ENCODE results near the gene OSTF1. TPM values are rescaled to one million over a fixed set of nuclear protein-coding genes. Genes with fewer than 3 reads are reported as not detected.

Gene OSTF1
- 36.6 and 40.6 TPM in 2 replicates for total RNA-seq (2014; rRNA removed; shearing (Covaris generic))

DNA sequence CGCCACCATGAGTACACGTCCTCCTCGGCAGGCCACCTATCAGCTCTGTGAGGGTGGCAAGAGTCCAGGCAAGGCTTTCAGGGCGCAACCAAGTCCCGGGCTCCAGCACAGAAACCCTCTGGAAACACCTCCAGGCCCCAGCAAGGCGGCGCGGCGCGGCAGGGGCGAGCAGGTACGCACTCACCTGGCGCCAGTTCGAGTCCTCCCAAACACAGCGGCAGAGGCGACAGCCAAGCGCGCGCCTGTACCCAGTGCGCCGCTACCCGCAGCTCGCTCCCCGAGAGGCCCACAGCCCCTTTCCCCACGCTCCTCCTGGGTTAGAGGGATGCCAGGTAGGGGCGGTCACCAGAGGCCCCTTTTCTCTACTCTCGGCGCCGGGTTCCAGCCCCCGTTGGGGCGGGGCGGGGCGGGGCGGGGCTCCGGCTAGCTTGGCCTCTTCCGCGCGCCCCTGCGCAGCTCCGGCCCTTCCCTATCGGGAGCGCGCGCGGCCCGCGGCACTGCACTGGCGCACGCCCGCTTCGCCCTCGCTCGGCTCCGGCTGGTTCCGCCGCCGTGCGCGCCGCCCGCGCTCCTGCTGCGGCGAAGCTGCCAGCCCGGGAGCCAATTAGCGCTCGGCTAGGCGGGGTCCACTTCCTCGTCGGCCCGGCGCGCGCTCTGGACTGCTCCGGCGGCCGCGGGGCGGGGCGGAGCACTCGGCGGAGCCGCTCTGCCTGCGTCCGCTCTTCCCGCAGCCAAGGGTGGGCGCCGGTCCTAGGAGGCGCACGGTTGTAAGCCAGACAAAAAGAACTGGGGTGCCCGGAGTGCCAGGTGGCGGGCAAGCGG lies at the start of gene OSTF1, which contains the start of gene NMRK1:
TSS of gene OSTF1 (plus strand) at position 691 of the 822 bp plus-strand sequence. CDS start 179 bp downstream, outside the sequence.
TSS of gene NMRK1 (minus strand) at position 332 of the 822 bp plus-strand sequence. CDS start 5,040 bp downstream, outside the sequence.
- peak; percentile 99 for DNase-seq (ENCODE audit: low read depth)

- peak; percentile 17 for DNase-seq (ENCODE audit: low read depth)
Observed at GRCh38 chr9:75039009-75039408, 49.3 kb upstream of the OSTF1 start.

DNA sequence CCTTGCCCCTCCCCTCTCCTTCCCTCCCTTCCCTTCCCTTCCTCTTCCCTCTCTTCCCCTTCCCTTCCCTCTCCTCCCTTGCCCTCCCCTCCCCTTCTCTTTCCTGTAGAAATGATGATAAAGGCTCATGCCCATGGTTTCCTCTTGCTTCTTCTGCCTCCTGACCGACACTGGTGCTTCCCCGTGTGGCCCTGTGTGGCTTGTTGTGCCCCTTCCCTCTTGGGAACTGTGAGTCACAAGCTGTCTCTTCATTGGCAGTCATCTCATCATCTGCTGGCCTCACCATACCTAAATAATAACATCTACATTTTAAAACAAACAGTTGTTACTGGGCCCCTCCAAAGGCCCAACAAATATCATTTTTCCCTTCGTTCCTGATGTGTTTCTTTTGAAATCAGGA lies 48.5 kb upstream of the OSTF1 start:
- no peak for DNase-seq (ENCODE audit: low read depth)

- DNase-seq (ENCODE audit: low read depth), result no peak
Observed at GRCh38 chr9:75041041-75041440, 47.3 kb upstream of the OSTF1 start.

DNA sequence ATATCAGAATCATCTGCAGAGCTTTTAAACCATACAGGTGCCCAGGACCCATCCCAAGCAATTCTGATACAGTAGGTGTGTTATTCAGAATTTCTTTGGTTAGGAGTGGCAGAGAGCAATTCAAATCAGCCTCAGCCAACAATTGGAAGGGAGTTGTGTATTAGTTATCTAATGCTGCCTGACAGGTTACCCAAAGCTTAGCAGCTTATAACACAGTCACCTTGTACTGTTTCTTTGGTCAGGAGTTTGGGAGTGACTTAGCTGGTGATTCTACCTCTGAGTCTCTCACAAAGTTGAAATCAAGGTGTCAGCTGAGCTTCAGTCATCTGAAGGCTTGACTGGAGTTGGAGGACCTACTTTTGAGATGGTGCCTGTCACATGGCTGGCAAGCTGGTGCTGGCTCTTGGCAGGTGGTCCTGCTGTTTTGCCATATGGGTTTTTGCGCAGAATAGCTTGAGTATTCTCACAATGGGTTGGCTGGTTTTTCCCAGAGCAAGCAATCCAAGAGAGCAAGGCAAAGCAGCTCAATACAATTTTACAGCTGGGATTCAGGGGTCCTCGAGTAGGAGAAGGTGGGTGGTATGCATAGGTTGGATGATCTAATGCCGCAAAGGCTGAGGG lies 41.5 kb upstream of the OSTF1 start:
- no peak for DNase-seq (ENCODE audit: low read depth)

DNA sequence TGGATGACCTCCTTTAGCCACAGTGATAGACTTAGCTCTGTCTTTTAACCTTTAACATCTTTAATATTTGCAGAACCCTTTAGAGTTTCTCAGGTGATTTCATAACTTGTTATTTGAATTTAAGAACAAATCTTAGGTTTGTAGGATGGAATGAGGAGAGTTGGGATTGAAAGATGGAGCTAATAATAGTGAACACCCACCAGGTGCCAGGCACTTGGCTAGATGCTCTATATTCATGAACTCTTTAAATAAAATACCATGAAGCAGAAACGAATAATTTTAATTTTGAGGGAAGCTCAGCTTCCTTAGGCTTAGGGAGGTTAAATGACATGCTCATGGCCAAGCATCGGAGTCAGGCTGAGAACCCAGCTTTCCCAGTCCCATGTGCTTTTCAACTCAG lies 40.8 kb upstream of the OSTF1 start:
- no peak for DNase-seq (ENCODE audit: low read depth)

DNA sequence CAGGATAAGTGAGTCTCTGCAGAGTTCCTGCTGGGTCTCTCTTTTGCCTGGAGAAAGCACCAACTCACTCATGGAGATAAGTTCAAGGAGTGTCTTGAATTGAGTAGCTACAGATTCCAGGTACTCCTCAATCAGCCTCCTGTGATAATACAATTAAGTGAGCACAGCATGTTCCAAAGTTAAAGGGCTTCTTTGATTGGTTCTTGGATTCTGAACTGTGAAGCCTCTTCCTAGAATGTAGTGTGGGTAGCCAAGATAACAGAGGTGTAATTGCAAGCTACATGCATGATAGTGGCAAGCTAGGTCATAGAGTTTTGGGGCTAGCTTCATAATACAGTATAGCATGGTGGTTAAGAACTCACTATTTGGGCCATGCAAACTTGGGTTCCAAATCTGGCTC lies 37.0 kb upstream of the OSTF1 start:
- DNase-seq (ENCODE audit: low read depth), result no peak

DNA sequence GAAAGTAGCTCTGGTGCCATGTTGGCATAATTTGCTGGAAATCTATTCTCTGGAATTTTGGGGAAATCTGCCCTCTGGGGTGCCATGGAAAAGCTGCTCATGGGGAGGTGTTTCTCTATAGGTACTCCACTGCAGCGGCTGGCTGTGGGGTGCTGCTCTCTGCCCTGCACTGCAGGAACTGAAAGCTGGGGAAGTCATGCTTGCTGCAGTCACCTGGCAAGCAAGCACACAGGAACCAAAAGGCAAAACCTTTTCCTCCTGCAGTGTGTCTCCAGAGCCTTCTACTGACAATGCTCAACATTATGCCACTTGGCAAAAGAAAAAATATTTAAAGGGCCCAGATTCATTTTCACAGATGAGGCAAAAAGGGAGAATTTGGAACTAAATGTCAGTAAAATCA lies 34.4 kb upstream of the OSTF1 start:
- no peak for DNase-seq (ENCODE audit: low read depth)

- DNase-seq (ENCODE audit: low read depth), result no peak
Observed at GRCh38 chr9:75054368-75055001, 33.8 kb upstream of the OSTF1 start.

GRCh38 chr9:75061169-75061568 lies 27.1 kb upstream of the OSTF1 start:
- no peak for DNase-seq (ENCODE audit: low read depth)

DNA sequence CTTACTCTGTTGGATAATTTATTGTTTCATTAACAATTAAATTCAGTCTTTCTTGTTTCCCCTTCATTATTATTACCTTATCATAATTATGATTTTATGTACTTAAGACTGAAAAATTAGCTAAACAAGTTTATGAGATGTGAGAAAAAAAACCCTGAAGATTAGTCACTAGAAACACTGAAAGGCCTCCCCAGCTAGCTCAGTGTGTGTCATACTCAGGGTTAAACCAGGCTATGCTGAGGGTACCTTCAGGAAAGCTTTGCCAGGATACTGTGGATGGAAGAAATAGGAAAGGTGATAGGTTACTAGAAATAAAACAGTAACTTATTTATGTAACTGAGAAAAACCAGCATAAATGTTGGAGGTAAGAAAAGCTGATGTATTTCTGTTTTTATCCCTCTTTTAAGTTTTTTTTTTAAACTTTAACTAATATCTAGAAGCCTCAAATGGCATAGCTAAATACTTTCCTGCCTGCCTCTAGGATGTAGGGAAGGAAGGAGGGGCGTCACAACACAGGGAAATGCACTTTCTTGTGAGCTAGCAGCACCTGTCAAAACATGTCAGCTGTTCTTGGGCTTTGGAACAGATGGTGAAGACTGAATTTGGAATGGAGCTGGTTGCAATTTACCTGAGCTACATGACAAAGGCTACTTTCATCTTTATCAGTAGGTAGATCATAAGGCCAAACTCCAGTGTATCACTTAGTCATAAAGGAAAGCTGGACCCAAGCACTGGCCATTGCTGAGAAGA lies 24.6 kb upstream of the OSTF1 start:
- DNase-seq (ENCODE audit: low read depth), result peak; percentile 23

DNA sequence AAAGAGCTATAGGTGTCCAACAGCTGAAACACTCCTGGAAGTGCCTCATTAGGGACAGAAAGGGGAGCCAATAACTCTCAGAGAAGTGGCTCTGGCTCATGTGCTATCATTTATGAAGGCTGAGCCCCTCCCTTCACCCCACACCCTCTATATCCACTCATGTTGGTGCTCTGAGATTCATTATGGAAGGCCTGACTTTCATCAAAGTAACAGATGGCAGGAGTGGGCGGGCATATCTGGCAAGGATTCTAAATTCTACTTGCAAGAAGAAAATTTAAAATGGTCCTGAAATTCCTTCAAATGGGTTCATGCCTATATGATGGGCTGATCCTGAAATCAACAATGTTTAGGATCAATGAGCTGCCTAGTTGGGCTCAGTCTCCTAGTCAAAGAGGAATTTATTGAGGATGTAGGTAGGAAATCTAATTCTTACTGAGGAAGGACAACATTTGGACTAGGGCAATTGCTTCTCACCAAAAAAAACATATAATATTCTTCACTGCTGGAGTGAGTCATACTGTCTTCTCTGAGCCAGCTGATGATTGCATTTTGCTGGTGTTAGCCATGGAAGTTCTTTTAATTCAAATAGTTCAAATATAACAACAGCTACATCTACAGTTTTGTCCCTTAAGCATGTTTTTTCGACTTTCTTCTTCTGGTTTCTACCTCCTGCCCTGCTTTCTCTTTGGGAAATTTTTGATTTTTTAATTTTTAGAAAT lies 23.8 kb upstream of the OSTF1 start:
- no peak for DNase-seq (ENCODE audit: low read depth)

GRCh38 chr9:75065510-75065909 lies 22.8 kb upstream of the OSTF1 start:
- no peak for DNase-seq (ENCODE audit: low read depth)

DNA sequence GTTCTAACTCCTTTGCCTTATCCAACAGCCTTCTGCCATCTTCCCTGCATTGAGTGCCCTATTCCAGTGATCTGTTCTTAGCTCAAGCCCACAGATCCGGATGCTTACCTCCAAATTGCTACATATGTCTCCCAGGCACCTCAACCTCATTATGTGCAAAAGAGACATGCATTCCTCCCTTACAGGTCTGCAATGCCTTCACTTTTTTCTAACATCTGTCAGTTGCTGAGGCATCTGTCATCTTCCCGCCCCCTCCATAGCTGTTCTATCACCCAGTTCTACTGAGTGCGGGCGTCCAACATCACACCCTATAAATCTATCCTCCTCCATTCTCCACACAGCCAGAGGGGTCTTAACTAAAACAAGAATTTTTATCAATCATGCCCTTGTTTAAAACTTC lies 20.4 kb upstream of the OSTF1 start:
- DNase-seq (ENCODE audit: low read depth), result no peak

DNA sequence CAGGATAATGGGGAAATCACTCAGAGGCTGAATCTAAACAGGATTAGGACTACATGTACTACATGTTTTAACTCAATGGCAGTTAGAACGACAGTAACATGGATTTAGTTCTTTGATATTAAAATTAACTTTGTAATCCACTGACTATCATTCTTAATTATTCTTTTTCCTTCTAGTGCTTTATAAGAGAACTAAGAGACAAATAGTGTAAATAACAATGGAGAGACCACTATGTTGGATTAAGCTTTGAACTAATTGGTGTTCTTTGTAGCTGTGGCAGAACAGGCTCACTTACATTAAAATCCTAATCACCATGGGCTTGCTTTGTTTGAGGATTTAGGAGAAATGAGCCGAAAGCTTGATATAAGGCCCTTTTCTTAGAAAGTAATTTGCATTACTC lies 19.1 kb upstream of the OSTF1 start:
- no peak for DNase-seq (ENCODE audit: low read depth)

DNA sequence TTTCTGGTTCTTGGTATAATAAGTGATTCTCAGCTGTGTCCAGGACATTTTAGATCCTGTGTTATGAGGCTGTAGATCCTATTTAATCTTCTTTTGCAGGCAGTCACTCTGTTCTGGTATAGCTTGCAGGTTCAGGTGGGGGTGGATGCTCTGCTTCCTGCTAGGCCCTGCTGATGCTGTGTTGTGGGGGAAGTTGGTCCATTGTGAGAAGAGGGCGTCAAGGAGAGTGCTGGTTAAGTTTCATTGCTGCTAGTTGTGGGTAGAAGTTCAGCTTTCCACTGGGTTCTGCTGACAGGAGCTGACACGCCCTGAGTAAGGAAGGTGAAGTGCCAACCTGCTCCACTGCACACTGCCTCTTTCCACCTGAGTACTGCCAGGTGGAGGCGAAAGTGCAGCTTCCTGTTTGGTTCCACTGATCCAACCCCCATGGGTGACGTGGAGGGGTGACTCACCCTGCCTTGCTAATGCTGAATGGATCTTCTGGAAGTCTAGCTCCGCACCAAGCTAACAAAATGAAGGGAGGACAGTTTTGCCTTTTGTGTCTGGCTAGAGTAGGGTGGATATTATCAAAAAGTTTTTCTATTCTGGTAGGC lies 16.7 kb upstream of the OSTF1 start:
- DNase-seq (ENCODE audit: low read depth), result peak; percentile 66

DNA sequence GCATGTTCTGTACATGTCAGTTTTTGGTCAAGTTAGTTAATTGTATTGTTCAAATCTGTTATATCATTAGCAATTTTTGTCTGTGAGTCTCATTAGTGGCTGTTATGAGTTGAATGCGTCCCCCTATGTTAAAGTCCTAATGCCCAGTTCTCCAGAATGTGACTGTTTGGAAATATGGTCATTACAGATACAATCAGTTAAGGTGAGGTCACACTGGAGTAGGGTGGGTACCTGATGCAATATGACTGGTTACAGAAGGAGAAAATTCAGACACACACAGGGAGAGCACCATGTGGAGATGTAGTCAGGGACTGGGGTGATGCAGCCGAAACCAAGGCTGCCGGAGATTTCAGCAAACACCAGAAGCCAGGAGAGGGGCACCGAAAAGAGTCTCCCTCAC lies 15.4 kb upstream of the OSTF1 start:
- DNase-seq (ENCODE audit: low read depth), result no peak

GRCh38 chr9:75081632-75082031 lies 6.7 kb upstream of the OSTF1 start:
- DNase-seq (ENCODE audit: low read depth), result no peak

DNA sequence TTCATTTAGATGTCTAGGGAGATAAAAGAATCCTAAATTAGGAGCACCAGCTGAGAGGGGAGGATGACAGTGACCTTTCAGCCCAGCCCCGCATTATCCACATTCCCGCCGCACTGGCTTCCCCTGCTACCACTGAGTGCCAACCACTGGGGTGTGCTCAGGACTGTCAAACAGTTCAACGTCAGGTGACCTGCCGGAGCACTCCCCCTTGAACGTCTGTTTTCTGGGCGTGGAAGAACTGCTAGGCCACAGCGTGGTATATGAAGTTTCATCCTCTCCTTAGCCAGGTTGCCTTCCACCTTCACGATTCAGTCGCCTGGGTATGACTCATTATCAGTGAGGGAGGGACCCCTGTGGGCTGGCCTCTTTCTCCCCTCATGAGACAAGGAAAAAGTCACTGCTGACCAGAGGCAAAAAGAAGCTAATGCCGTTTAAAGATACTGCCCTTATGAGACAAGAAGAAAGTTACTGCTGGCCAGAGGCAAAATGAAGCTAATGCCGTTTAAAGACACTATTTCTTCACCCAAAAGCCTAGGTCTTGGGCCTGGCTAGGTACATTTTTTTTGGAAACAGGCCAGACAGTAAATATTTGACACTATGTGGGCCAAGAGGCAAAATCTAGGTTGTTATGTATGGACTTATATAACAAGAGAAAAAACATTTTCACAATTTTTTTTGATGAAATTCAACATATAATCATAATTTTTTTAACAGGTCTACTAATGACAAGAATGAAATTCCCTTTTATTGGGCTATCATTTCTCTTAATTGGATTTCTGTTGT lies 4.9 kb upstream of the OSTF1 start:
- peak; percentile 17 for DNase-seq (ENCODE audit: low read depth)

DNA sequence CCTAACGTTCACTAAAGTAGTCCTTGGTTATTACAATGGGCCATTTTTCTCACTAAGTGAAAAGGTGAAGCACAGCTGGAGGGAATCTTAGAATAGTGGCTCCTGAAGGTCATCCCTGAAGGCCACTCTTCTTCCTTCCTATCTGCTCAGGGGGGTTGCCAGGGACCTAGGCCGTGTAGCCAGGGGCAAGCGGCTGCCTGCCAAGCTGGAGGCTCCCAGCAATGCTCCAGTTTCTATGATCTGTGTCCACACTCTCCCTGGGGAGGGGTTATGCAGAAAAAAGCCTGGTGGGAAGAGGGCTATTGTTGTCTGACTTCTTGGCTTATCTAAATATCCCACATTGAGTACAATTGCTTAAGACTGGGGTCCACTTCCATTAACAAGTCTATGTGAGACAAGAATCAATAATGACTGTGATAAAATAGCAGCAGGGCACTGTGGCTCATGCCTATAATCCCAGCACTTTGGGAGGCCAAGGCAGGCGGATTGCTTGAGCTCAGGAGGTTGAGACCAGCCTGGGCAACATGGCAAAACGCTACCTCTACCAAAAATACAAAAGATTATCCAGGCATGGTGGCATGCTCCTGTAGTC lies 4.1 kb upstream of the OSTF1 start:
- no peak for DNase-seq (ENCODE audit: low read depth)

Data from Daoy (cell line).